IPS-NIHi7 (cell line): ENCODE measurements around the gene RGS10.
"Not testable (repeated sequence)": the region's sequence is repeated elsewhere in the genome, so short reads cannot be mapped to it uniquely, and the experiment has no call there.

Experiments
- DNase-seq: peaks from one replicate; pipeline ENCODE4 v3.0.0; 2012; ENCODE audit warnings: mixed read lengths; ENCODE audit errors: extremely low spot score

Gene RGS10

GRCh38 chr10:119538632-119539358 is 3.7 kb downstream of the RGS10 start:
- DNase-seq = no peak

- no peak for DNase-seq
These were observed 4.4 kb downstream of the RGS10 start for GRCh38 chr10:119537953-119538630.

DNA sequence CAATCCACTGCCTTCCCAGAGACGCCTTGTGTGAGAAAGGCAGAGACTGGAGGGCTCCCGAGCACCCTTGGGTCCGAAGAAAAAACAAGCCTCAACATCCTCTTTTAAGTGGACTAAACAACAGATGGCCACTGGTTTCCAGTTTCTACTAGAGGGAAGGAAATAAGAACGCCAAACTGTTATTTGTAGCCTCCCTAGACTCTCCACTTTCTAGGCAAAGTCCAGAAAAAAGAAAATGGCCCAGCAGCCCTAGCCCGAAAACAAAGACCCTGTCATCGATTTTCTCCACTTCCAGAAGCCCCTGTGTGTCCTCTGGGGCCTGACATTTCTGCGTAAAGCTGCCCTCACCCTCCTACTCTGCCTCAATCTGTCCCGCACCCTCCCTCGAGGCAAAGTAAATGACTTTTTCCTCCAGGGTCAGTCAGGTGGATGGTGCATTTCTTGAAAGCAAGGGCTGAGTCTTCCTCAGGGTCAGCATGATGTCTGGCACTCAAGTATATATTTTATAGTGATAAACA is 6.0 kb downstream of the RGS10 start:
- no peak for DNase-seq

- DNase-seq = no peak
These were observed 6.5 kb downstream of the RGS10 start for GRCh38 chr10:119535837-119536507.

DNA sequence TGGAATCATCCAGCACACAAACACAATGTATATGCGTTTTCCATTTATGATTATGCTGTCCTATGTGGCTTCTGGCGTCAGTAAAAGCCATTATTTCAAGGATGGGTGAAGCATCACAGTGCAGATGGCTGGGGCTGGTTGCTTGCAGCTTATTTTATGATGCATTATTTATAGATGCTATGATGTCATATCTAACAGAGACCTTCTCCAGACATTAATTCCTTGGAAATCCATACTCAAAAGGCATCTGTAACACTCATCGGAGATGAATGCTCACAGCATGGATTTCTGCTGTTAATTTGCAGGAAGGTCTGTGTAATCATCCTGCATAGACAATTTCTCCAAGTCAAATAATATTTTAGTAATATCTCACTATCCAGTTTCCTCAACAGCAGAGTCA is 7.2 kb downstream of the RGS10 start:
- DNase-seq = no peak

GRCh38 chr10:119533473-119533872 is 9.0 kb downstream of the RGS10 start:
- DNase-seq = no peak

DNA sequence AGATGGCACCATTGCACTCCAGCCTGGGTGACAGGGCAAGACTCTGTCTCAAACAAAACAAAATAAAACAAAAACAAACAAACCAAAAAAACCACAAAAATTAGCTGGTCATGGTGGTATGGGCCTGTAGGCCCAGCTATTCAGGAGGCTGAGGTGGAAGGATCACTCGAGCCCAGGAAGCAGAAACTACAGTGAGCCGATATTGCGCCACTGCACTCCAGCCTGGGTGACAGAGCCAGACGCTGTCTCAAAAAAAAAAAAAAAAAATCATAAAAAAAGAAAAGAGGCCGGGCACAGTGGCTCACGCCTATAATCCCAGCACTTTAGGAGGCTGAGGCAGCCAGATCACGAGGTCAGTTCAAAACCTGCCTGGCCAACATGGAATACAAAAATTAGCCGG is 9.7 kb downstream of the RGS10 start:
- not testable (repeated sequence) for DNase-seq

GRCh38 chr10:119532251-119532650 is 10.3 kb downstream of the RGS10 start:
- not testable (repeated sequence) for DNase-seq

DNA sequence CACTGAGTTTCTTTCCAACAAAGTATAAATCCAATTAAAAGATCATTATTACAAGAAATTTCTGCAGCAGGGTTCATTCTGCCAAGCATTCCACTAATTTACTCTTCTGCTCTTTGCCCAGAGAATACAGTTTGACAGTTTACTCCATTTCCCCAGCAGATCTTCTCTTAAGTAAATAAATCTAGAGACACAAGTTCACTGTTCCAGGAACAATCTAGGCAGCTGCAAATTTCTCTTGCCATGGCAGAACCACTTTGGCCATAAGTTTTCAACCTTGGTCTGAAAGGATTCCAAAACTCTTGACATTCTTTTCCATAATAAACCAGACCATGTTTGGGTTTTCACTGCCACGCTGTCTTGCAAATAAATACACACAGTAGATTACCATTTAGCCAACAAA is 11.5 kb downstream of the RGS10 start:
- DNase-seq = no peak

GRCh38 chr10:119528663-119529237 is 13.8 kb downstream of the RGS10 start:
- DNase-seq = not testable (repeated sequence)

DNA sequence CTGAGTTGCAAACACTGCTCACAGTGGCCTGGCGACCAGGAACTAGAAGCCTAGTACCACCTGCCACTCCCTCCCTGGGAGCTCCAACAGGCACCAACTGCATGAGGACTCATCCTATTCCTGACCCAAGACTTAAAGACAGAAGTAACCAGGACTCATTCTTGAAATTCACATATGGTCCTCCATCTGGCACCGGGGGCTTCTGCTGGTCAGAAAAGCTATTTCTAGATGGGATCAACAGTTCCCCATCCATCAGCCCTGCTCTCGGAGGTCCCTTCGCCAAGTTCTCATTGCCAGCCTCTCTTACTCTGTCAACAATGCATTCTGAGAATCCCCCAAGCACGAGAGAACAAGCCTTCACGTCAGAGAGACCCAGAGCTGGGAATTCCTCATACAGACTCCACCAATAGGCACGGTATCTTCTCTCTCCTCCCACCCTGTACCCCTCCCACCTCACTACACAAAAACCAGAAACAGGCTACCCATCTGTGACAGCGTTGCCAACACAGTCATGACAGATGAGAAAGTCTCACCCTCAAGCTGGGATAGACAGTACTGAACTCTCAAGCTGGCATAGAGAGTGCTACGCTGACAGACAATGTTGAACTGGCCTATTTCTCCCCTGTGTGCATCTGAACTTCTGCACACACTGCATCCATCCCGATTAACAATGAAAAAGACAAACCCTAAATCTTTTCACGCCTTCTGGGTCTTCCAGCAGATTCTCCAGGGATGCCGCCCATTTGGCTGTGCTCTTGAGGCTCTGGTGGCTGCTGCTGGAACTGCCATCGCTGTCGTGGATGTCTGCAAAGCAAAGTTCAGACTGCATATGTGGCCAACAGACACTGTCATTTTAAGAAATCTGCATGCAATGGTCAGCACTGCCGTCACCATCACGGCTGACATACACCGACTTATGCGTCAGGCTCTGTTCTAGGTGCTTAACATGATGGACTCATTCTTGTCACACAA is 15.6 kb downstream of the RGS10 start:
- no peak for DNase-seq

DNA sequence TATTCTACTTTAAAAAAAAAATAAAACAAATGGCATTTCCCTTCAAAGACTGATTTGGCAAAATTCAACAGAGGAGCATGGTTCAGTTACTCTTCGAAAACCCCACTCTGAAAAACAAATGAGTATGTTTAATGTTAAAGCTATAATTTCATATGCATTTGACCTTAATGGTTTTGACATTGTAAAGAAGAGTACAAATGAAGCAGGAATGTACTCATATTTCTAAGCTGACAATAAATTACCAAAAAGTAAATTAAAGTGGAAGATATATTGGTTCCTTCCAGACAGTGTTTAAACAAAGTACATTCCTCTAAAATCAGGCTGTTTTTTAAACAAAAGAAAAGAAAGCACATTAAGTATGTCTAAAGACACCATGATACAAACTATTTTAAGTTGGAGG is 16.4 kb downstream of the RGS10 start:
- no peak for DNase-seq

DNA sequence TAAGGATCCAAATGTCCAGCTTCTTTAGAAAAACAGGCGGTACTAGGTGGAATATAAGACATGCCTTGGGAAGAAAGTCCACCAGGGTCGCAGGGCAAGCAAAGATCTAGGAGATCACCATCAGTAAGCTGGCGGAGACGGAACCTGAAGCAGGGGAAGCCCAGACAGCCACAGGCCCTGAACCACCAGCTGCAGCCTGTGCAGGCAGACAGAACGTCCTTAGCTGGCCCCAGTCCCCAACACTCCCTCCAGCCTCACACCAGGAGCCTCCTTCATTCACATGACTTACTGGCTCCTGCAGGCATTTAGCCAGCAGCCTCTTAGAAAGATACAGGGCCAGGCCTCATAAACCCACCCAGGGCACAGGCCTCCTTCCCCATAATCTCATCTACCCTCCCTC is 17.4 kb downstream of the RGS10 start:
- DNase-seq = no peak

DNA sequence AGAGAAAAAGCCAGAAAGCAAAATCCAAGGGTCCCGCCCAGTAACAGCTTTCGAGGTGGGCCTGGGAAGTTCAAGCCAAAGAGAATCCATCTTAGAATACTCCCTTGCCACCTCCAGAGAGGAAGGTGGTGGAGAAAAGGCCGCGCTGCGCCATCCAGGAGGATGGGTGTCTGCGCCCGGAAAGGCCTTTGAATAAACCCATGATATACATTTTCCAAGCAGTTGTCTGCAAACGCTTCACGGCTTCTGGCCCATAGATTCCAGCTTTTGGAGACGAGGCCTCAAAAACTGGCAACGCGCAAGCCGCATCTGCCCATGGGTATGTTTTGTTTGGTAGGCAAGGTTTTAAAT is 17.8 kb downstream of the RGS10 start:
- DNase-seq = no peak

- no peak for DNase-seq
These were observed 18.4 kb downstream of the RGS10 start for GRCh38 chr10:119523895-119524719.

- no peak for DNase-seq
These were observed 19.6 kb downstream of the RGS10 start for GRCh38 chr10:119522747-119523426.

DNA sequence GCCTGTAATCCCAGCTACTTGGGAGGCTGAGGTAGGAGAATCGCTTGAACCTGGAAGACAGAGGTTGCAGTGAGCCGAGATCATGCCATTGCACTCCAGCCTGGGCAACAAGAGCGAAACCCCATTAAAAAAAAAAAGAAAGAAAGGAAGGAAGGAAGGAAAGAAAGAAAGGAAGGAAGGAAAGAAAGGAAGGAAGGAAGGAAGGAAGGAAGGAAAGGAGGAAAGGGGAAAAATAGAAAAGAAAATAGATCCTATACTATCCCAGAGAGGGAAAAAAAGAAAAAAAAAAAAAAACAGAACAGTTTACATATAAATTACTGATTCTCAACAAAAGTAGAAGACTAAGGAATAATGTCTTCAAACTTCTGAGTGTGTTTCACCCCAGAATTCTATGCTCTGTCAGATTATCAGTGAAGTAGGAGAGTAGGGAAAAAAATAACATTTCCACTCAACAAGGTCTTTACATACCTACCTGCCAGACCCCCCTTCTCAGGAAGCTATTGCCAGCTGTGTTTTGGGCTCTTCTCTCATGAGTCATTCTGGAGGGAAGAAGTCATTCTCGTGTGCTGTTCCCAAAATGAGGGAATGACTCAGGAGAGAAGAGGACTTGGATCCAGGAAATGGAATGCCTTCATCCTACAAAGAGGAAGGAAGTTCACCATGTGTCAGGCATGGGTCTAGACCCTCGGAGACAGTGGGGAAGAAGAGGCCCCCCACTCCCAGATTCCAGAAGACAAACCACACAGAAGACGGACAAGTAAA is 20.9 kb downstream of the RGS10 start:
- DNase-seq = peak; percentile 44

DNA sequence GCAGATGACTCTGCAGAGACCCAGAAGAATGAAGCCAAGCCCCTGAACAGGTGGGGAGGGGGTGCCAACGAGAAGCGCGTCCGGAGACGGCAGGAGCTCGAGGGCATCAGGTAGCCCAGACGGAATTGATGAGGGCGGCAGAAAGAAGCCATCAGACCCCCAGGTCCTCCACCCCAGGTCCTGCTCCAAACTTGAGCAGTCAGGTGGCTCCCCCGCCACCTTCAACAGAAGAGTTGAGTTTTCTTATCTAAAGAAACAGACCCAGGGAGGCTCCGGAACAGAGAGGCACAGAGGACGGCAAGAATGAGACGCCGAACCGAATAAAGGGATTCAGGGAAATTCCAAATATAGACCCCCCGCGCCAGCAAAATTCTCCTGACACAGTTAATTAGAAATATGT is 22.2 kb downstream of the RGS10 start:
- DNase-seq = no peak

GRCh38 chr10:119518936-119519335 is 23.6 kb downstream of the RGS10 start:
- DNase-seq = no peak
